Esophagus squamous epithelium (tissue), 5 donors: Measurements from ENCODE around the gene KLHL6. TPM values are rescaled to one million over a fixed set of nuclear protein-coding genes. Genes with fewer than 3 reads are reported as not detected.

Source experiments
- DNase-seq: peaks from one replicate; lab custom pipeline; 2025; lab: John Stamatoyannopoulos, UW
- H3K27ac ChIP-seq, 4 donors: fragments of 200-600 bp; sonication (generic); one replicate each; pipeline ENCODE4 v1.5.1; 2016 to 2019; ENCODE audit warnings: mild to moderate bottlenecking in 1 of 4
- H3K27me3 ChIP-seq, 4 donors: fragments of 200-600 bp; sonication (generic); 1 replicate in 3 of 4; 2 replicates in 1 of 4; pipeline versions ENCODE4 v1.5.1 to v1.6.0; 2017 to 2021; ENCODE audit warnings: antibody characterized with exemption in 1 of 4
- H3K36me3 ChIP-seq, 3 donors: fragments of 200-600 bp; sonication (generic); one replicate each; pipeline ENCODE4 v1.5.1; 2016 to 2019
- H3K4me1 ChIP-seq, 3 donors: fragments of 200-600 bp; sonication (generic); one replicate each; pipeline ENCODE4 v1.5.1; 2017 to 2019
- H3K4me3 ChIP-seq, 4 donors: fragments of 200-600 bp; sonication (generic); 1 replicate in 3 of 4; 2 replicates in 1 of 4; pipeline ENCODE4 v1.5.1; 2016 to 2019; ENCODE audit warnings: mild to moderate bottlenecking in 2 of 4, moderate library complexity in 1 of 4
- H3K9me3 ChIP-seq, 3 donors: fragments of 200-600 bp; sonication (generic); one replicate each; pipeline ENCODE4 v1.5.1; 2016 to 2019
- POLR2A ChIP-seq, 4 donors: fragments of 450-650 bp; IDR thresholded peaks; one replicate each; pipeline ENCODE4 v1.6.1; 2017; ENCODE audit warnings: antibody characterized with exemption in 4 of 4, mild to moderate bottlenecking in 4 of 4, moderate library complexity in 3 of 4
- WGBS, 2 donors: methylation state at CpG; one replicate each; pipeline ENCODE4 v1.1.5; 2018; 5-methylcytosine and 5-hydroxymethylcytosine counted together
- intact Hi-C: fragments of 100-400 bp; cut with DNase I; formaldehyde crosslinking; loops from one replicate; pipeline ENCODE4 v1.15.0; 2022
- small RNA-seq, 4 donors: library from RNA; depleted of rRNA; stranded (forward); fragments of <200 nt; gene quantifications; one replicate each; pipeline ENCODE3, GENCODE V24; 2016
- total RNA-seq, 4 donors: library from RNA; depleted of rRNA; stranded (reverse); fragments of >200 nt; gene quantifications; one replicate each; pipeline ENCODE4 v1.1.0, GENCODE V29; 2016
- TF ChIP-seq, protein P1 (sequence below), 6 experiments: fragments of 450-650 bp in 4 of 6; fragments of 200-600 bp in 2 of 6; sonication (generic) in 2 of 6; IDR thresholded peaks; one replicate each; pipeline ENCODE4 v1.5.1; 2016 to 2019; ENCODE audit warnings: antibody characterized with exemption in 6 of 6, mild to moderate bottlenecking in 4 of 6, moderate library complexity in 4 of 6
- donor health status: DM: yes; HTN: yes; CAD: no.

KLHL6 gene
- total RNA-seq, 4 donors from 2014 or later = 0.66 to 2.7 (median 1.8) TPM; not detected in 1

DNA sequence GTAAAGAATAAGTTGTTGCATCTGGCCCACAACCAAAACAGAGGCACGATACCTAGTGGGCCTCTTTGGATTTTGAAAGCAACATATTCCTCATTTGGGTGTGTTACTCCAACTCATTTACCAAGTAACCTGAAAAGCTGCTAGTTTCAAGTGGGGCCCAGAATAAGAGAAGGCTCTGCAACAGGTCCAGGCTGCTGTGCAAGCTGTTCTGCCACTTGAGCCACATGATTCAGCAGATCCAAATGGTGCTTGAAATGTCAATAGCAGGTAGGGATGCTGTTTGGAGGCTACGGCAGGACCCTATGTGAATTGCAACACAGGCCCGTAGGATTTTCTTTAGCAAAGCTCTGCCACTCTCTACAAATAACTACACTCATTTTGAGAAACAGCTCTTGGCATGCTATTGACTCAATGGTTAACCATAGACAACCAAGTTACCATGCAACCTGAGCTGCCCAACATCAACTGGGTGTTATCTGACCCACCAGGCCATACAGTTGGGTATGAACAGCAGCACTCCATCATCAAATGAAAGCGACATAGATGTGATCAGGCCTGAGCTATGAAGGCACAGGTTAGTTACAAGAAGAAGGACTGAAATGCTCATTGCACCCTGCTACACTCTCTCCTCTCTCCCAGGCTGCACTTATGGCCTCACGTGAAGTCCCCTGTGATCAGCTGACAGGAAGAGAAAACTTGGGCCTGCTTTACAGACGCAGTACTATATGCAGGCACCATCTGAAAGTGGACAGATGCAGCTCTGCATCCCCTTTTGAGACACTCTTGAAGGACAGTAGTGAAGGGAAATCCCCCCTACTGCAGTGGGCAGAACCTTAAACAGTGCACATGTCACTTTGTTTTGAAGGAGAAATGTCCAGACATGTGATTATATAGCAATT lies 117.6 kb downstream of the KLHL6 start:
- Histone ChIP-seq H3K27me3 (peaks cover 0 to 13% (median 0%) of the 10 kb centered on the region in 4 donors), H3K4me3 (no peak overlapping the region), H3K27ac (no peak overlapping the region), H3K4me1 (no peaks in the 10 kb centered on the region), H3K36me3 (no peaks in the 10 kb centered on the region), H3K9me3 (peaks cover 0 to 2% (median under 1%) of the 10 kb centered on the region in 3 donors)
- no peak for DNase-seq
- 71 to 87% methylated on average over 5 of the region's 6 CpGs for WGBS, 2 donors
- TF ChIP-seq, protein P1, sequence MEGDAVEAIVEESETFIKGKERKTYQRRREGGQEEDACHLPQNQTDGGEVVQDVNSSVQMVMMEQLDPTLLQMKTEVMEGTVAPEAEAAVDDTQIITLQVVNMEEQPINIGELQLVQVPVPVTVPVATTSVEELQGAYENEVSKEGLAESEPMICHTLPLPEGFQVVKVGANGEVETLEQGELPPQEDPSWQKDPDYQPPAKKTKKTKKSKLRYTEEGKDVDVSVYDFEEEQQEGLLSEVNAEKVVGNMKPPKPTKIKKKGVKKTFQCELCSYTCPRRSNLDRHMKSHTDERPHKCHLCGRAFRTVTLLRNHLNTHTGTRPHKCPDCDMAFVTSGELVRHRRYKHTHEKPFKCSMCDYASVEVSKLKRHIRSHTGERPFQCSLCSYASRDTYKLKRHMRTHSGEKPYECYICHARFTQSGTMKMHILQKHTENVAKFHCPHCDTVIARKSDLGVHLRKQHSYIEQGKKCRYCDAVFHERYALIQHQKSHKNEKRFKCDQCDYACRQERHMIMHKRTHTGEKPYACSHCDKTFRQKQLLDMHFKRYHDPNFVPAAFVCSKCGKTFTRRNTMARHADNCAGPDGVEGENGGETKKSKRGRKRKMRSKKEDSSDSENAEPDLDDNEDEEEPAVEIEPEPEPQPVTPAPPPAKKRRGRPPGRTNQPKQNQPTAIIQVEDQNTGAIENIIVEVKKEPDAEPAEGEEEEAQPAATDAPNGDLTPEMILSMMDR (IDR thresholded peaks at IDR 0.05) = no peak
- TF ChIP-seq POLR2A (IDR thresholded peaks at IDR 0.05) = no peak
- intact Hi-C loops = no loop called here

Small RNAs within 50 kb of the gene (small RNA-seq; reads per million reads assigned to genes)
- 0 reads per million in 4 donors for gene RF00092
- 0 reads per million in 4 donors for gene RF00394
- 0 to 0.15 (median 0) reads per million in 4 donors for gene RF01241
- gene SNORA63D = 0.89 to 5.6 (median 4.0) reads per million in 4 donors

Other genes with a start within 250 kb of the KLHL6 start
- 1 to 10 TPM in 3 of 4 donors, under 1 TPM in 1; 0.61 to 2.9 (median 1.3) TPM for gene MCF2L2, start 127.1 kb downstream of the KLHL6 start, total RNA-seq
- gene KLHL24, start 79.9 kb upstream of the KLHL6 start, total RNA-seq = 10 to 100 TPM; 10.2 to 92.1 (median 19.9) TPM
- 10 to 100 TPM; 10.1 to 23.7 (median 15.5) TPM for gene YEATS2, start 142.1 kb upstream of the KLHL6 start, total RNA-seq